H1 (cell line): ENCODE measurements around the gene MYO16. TPM values are rescaled to one million over a fixed set of nuclear protein-coding genes. Genes with fewer than 3 reads are reported as not detected.

ENCODE experiments used
- CTCF ChIA-PET: fragments of 300-600 bp; sonication (Branson Sonifier 250); formaldehyde crosslinking; loops from one replicate; lab custom pipeline; 2021; ENCODE audit not compliant: partially characterized antibody; lab: Charles Lee
- POLR2A ChIA-PET: fragments of 300-600 bp; sonication (Branson Sonifier 250); formaldehyde crosslinking; loops from one replicate; lab custom pipeline; 2021; ENCODE audit warnings: inconsistent platforms; ENCODE audit not compliant: partially characterized antibody; lab: Charles Lee
- DNase-seq, 2 experiments: peaks; one replicate each; pipeline versions ENCODE4 v3.0.0 to v3.0.0-alpha.2; 2010 to 2022; ENCODE audit warnings: low spot score in 2 of 2, low read depth in 1 of 2, mixed read lengths in 1 of 2
- FAIRE-seq: peaks from 2 replicates; lab custom pipeline; 2011; peaks lifted over from hg19 to GRCh38; lab: Jason Lieb, UNC
- H2AFZ ChIP-seq: 2 replicates; pipeline ENCODE4 v1.8.1; 2012; ENCODE audit warnings: low read length, inconsistent platforms
- H2AK5ac ChIP-seq: 2 replicates; pipeline ENCODE4 v1.6.1; 2013; ENCODE audit warnings: low read depth, low read length
- H2BK120ac ChIP-seq: replicated peaks from 2 replicates; pipeline ENCODE3; 2013; ENCODE audit warnings: low read depth, low read length, inconsistent platforms
- H2BK12ac ChIP-seq: 2 replicates; pipeline ENCODE4 v1.6.1; 2013; ENCODE audit warnings: low read depth, low read length
- H2BK15ac ChIP-seq: 2 replicates; pipeline ENCODE4 v1.6.1; 2013; ENCODE audit warnings: low read length
- H2BK20ac ChIP-seq: 2 replicates; pipeline ENCODE4 v1.6.1; 2013; ENCODE audit warnings: low read length
- H2BK5ac ChIP-seq: 2 replicates; pipeline ENCODE4 v1.6.1; 2013; ENCODE audit warnings: low read depth, low read length
- H3K14ac ChIP-seq: 2 replicates; pipeline ENCODE4 v1.6.1; 2013; ENCODE audit warnings: inconsistent platforms; ENCODE audit not compliant: insufficient read length
- H3K18ac ChIP-seq: 2 replicates; pipeline ENCODE4 v1.6.1; 2013; ENCODE audit warnings: low read length; ENCODE audit errors: extremely low read depth
- H3K23ac ChIP-seq: 2 replicates; pipeline ENCODE4 v1.6.1; 2013; ENCODE audit warnings: inconsistent platforms; ENCODE audit not compliant: insufficient read length
- H3K23me2 ChIP-seq: 2 replicates; pipeline ENCODE4 v1.6.1; 2013; ENCODE audit warnings: low read depth, low read length
- H3K27ac ChIP-seq: 2 replicates; pipeline ENCODE4 v1.6.1; 2011; ENCODE audit warnings: low read depth, low read length, inconsistent platforms
- H3K27me3 ChIP-seq, 4 experiments: replicated peaks in 1 of 4; 1 replicate in 1 of 4; 2 replicates in 3 of 4; pipeline versions ENCODE4 v1.6.1 to v1.8.1; 2011 to 2013; ENCODE audit warnings: low read length in 3 of 4, mild to moderate bottlenecking in 3 of 4, inconsistent platforms in 2 of 4, mixed read lengths in 2 of 4, moderate library complexity in 1 of 4; ENCODE audit not compliant: control insufficient read depth in 3 of 4, insufficient read depth in 3 of 4; ENCODE audit errors: extremely low read depth in 1 of 4
- H3K36me3 ChIP-seq, 4 experiments: 2 replicates each; pipeline versions ENCODE4 v1.6.1 to v1.8.1; 2011 to 2013; ENCODE audit warnings: mild to moderate bottlenecking in 4 of 4, low read length in 3 of 4, moderate library complexity in 2 of 4, control low read depth in 1 of 4, inconsistent platforms in 1 of 4; ENCODE audit not compliant: insufficient read depth in 4 of 4, control insufficient read depth in 2 of 4
- H3K4ac ChIP-seq: replicated peaks from 2 replicates; pipeline ENCODE3; 2013; ENCODE audit warnings: low read length, low read depth, mixed read lengths, inconsistent platforms; ENCODE audit not compliant: insufficient read length
- H3K4me1 ChIP-seq, 4 experiments: replicated peaks in 1 of 4; 1 replicate in 1 of 4; 2 replicates in 3 of 4; pipeline versions ENCODE4 v1.6.1 to v1.8.1; 2011 to 2013; ENCODE audit warnings: low read length in 3 of 4, inconsistent platforms in 2 of 4, mixed read lengths in 1 of 4; ENCODE audit not compliant: insufficient read depth in 4 of 4, control insufficient read depth in 3 of 4
- H3K4me2 ChIP-seq, 2 experiments: 2 replicates each; pipeline versions ENCODE4 v1.6.1 to v1.8.1; 2011 to 2013; ENCODE audit warnings: low read depth in 2 of 2, low read length in 2 of 2, control low read depth in 1 of 2, inconsistent platforms in 1 of 2, mild to moderate bottlenecking in 1 of 2; ENCODE audit not compliant: insufficient read depth in 1 of 2
- H3K4me3 ChIP-seq, 4 experiments: fragments of 200-600, 300-600 bp in 1 of 4; sonication (generic), shearing (Covaris generic), sonication (Bioruptor Twin) in 1 of 4; 2 replicates each; pipeline versions ENCODE4 v1.5.1 to v1.8.1; 2011 to 2016; ENCODE audit warnings: low read length in 4 of 4, low read depth in 3 of 4, control low read depth in 2 of 4, inconsistent platforms in 2 of 4, mild to moderate bottlenecking in 2 of 4, mixed read lengths in 1 of 4, moderate library complexity in 1 of 4; ENCODE audit not compliant: insufficient read depth in 2 of 4; ENCODE audit errors: extremely low read depth in 1 of 4
- H3K56ac ChIP-seq: replicated peaks from 2 replicates; pipeline ENCODE3; 2013; ENCODE audit warnings: low read depth, mild to moderate bottlenecking, mixed read lengths, low read length, inconsistent platforms; ENCODE audit not compliant: insufficient read length
- H3K79me1 ChIP-seq: 2 replicates; pipeline ENCODE4 v1.6.1; 2013; ENCODE audit warnings: low read depth, low read length, control low read depth
- H3K79me2 ChIP-seq, 2 experiments: 2 replicates each; pipeline versions ENCODE4 v1.6.1 to v1.8.1; 2012 to 2013; ENCODE audit warnings: low read length in 2 of 2, mild to moderate bottlenecking in 2 of 2, inconsistent platforms in 1 of 2; ENCODE audit not compliant: insufficient read depth in 2 of 2, control insufficient read depth in 1 of 2
- H3K9ac ChIP-seq, 4 experiments: replicated peaks in 1 of 4; 1 replicate in 1 of 4; 2 replicates in 3 of 4; pipeline versions ENCODE4 v1.6.1 to v1.8.1; 2011 to 2013; ENCODE audit warnings: low read depth in 3 of 4, low read length in 3 of 4, control low read depth in 2 of 4, mild to moderate bottlenecking in 2 of 4, moderate library complexity in 2 of 4, inconsistent platforms in 1 of 4; ENCODE audit errors: extremely low read depth in 1 of 4
- H3K9me3 ChIP-seq, 2 experiments: 2 replicates each; pipeline versions ENCODE4 v1.6.1 to v1.8.1; 2012 to 2013; ENCODE audit warnings: mild to moderate bottlenecking in 2 of 2, moderate library complexity in 2 of 2, control low read depth in 1 of 2, inconsistent platforms in 1 of 2, low read depth in 1 of 2, low read length in 1 of 2, mixed read lengths in 1 of 2; ENCODE audit not compliant: insufficient read depth in 2 of 2
- H4K20me1 ChIP-seq, 2 experiments: replicated peaks in 1 of 2; 2 replicates each; pipeline versions ENCODE3 to v1.8.1; 2011 to 2013; ENCODE audit warnings: inconsistent platforms in 2 of 2, low read length in 2 of 2, mild to moderate bottlenecking in 1 of 2; ENCODE audit not compliant: insufficient read depth in 2 of 2, control insufficient read depth in 1 of 2
- H4K5ac ChIP-seq: 2 replicates; pipeline ENCODE4 v1.6.1; 2013; ENCODE audit warnings: low read length, low read depth, mixed read lengths, inconsistent platforms; ENCODE audit not compliant: insufficient read length
- H4K8ac ChIP-seq: 2 replicates; pipeline ENCODE4 v1.8.0; 2013; ENCODE audit warnings: mild to moderate bottlenecking, moderate library complexity, low read length, inconsistent platforms; ENCODE audit not compliant: insufficient read depth; ENCODE audit errors: extremely low read depth
- H4K91ac ChIP-seq: replicated peaks from 2 replicates; pipeline ENCODE3; 2013; ENCODE audit warnings: low read length, mixed read lengths, inconsistent platforms; ENCODE audit not compliant: insufficient read length
- BACH1 ChIP-seq: IDR thresholded peaks from 2 replicates; pipeline ENCODE4 v1.6.1; 2012; ENCODE audit warnings: low read length, improper control_type of control experiment
- E2F6 ChIP-seq: IDR thresholded peaks from 2 replicates; pipeline ENCODE4 v1.6.1; 2012; ENCODE audit warnings: inconsistent platforms
- JUND ChIP-seq: IDR thresholded peaks from 2 replicates; pipeline ENCODE4 v1.6.1; 2011; ENCODE audit warnings: mild to moderate bottlenecking, improper control_type of control experiment, low read length
- SIX5 ChIP-seq: IDR thresholded peaks from 2 replicates; pipeline ENCODE4 v1.6.1; 2011; ENCODE audit warnings: mild to moderate bottlenecking, low read depth, low read length
- SRF ChIP-seq: IDR thresholded peaks from 2 replicates; pipeline ENCODE4 v1.6.1; 2011; ENCODE audit warnings: mild to moderate bottlenecking, low read depth, low read length, moderate library complexity
- ZNF274 ChIP-seq: IDR thresholded peaks from 2 replicates; pipeline ENCODE4 v1.7.0; 2012; ENCODE audit warnings: low read length, borderline replicate concordance; ENCODE audit errors: extremely low read depth
- WGBS, 2 experiments: shearing (Covaris generic) in 1 of 2; methylation state at CpG; one replicate each; pipeline versions ENCODE4 v1.1.6 to v1.1.7; 2013 to 2015; ENCODE audit warnings: low lambda C conversion rate in 2 of 2, mixed read lengths in 2 of 2, inconsistent platforms in 1 of 2, low coverage in 1 of 2, missing lambda C conversion rate in 1 of 2; ENCODE audit not compliant: insufficient replicate concordance in 2 of 2, insufficient coverage in 1 of 2, insufficient read length in 1 of 2; ENCODE audit errors: extremely low coverage in 1 of 2, missing lambda C conversion rate in 1 of 2; 5-methylcytosine and 5-hydroxymethylcytosine counted together
- polyA plus RNA-seq, 7 experiments: library from polyadenylated mRNA; depleted of rRNA in 3 of 7; stranded (reverse) in 5 of 7; unstranded in 2 of 7; fragments of >200 nt in 5 of 7; fragments of 200-250 nt in 2 of 7; gene quantifications; 1 replicate in 5 of 7; 2 replicates in 1 of 7; 4 replicates in 1 of 7; pipeline versions ENCODE4 v1.2.1 to v1.2.3, GENCODE V29; 2011 to 2013; ENCODE audit warnings: missing spikeins in 2 of 7, mixed read lengths in 2 of 7
- total RNA-seq: library from RNA; stranded (reverse); fragmentation: NEBNext Ultra II Directional; extraction: Animal tissue kit (Norgen Biotek cat#: 25700); gene quantifications from 2 replicates; pipeline ENCODE4 v1.2.1, GENCODE V29; 2021

Gene MYO16
- total and polyA plus RNA-seq, 2 of the 8 experiments (the other 6 are each of a cell fraction or from before 2014, with no cell fraction given), result 0.02 to 0.22 TPM

- no peaks in the 10 kb centered on the region for H3K79me2 ChIP-seq
- no peak overlapping the region for H4K8ac ChIP-seq
- WGBS, 2 experiments, result 74% methylated on average over 3 of the region's 3 CpGs; no CpG with 5 or more reads in 1 of the 2 experiments
- H3K4ac ChIP-seq, result no peak overlapping the region
- FAIRE-seq, result no peak
- TF ChIP-seq SRF, result no peak
- no peak for TF ChIP-seq BACH1
- no peak for TF ChIP-seq ZNF274
- TF ChIP-seq SIX5, result no peak
- no peak for TF ChIP-seq E2F6
- TF ChIP-seq JUND, result no peak
- TF ChIP-seq, all 59 proteins: peak for 0
- Histone ChIP-seq H3K9ac (no peak overlapping the region), H3K9me3 (no peaks in the 10 kb centered on the region), H3K18ac (no peak overlapping the region), H4K91ac (no peak overlapping the region), H3K14ac (no peak overlapping the region), H2AFZ (peak overlapping the region; percentile 53; the same call in 1 of the 2 replicates), H3K27ac (no peak overlapping the region), H3K56ac (no peak overlapping the region), H2BK5ac (no peak overlapping the region), H2BK20ac (no peak overlapping the region), H3K23me2 (no peaks in the 10 kb centered on the region), H3K36me3 (no peaks in the 10 kb centered on the region), H3K27me3 (peaks cover 0 to 1% (median 0%) of the 10 kb centered on the region in 4 experiments; a peak in 1 of 7 replicates), H4K5ac (no peak overlapping the region), H3K79me1 (no peaks in the 10 kb centered on the region), H3K4me3 (no peak overlapping the region), H3K4me2 (no peak overlapping the region), H2BK120ac (no peak overlapping the region), H3K23ac (no peak overlapping the region), H2AK5ac (no peak overlapping the region), H2BK15ac (no peak overlapping the region), H4K20me1 (no peaks in the 10 kb centered on the region), H3K4me1 (0 out of 7 replicates have a peak, but pooled peaks cover 0 to 2% (median 0%) of the 10 kb centered on the region in 4 experiments), H2BK12ac (no peak overlapping the region)
- no peak for DNase-seq
- CTCF ChIA-PET, result interaction anchor here (1.1 to 1.4 kb wide), 3 partner anchors 14 to 182 kb away, joined by 3 to 4 read pairs (median 4); no protein-coding TSS in a partner anchor
- POLR2A ChIA-PET, result no interaction called here
Observed at GRCh38 chr13:108733022-108733560, 103.7 kb downstream of the MYO16 start.
